Adrenal gland (tissue), 12 donors: ENCODE data around the gene EYA4. TPM values are rescaled to one million over a fixed set of nuclear protein-coding genes. Genes with fewer than 3 reads are reported as not detected.

ENCODE experiments used
- DNase-seq, 7 donors: peaks; one replicate each; pipeline ENCODE4 v3.0.0-alpha.2; 2019 to 2020
- H3K27ac ChIP-seq, 5 donors: fragments of 200-600 bp; sonication (generic) in 4 of 5; 1 replicate in 3 of 5; 2 replicates in 2 of 5; pipeline versions ENCODE4 v1.5.1 to v1.8.0; 2016 to 2020; ENCODE audit warnings: mild to moderate bottlenecking in 1 of 5
- H3K27me3 ChIP-seq: fragments of 200-600 bp; 2 replicates; pipeline ENCODE4 v1.8.0; 2021
- H3K36me3 ChIP-seq, 2 donors: fragments of 200-600 bp; replicated peaks in 1 of 2; 1 replicate in 1 of 2; 2 replicates in 1 of 2; pipeline versions ENCODE4 v1.5.1 to v1.8.0; 2018 to 2022
- H3K4me1 ChIP-seq, 2 donors: fragments of 200-600 bp; replicated peaks in 1 of 2; 1 replicate in 1 of 2; 2 replicates in 1 of 2; pipeline versions ENCODE4 v1.5.1 to v1.8.0; 2018 to 2021
- H3K4me3 ChIP-seq, 4 donors: fragments of 200-600 bp; sonication (generic) in 3 of 4; one replicate each; pipeline ENCODE4 v1.5.1; 2016 to 2018
- H3K9me3 ChIP-seq, 3 donors: fragments of 200-600 bp; sonication (generic) in 1 of 3; replicated peaks in 1 of 3; 1 replicate in 2 of 3; 2 replicates in 1 of 3; pipeline versions ENCODE4 v1.5.1 to v1.8.0; 2016 to 2021
- CTCF ChIP-seq, 6 experiments: fragments of 450-650 bp in 4 of 6; fragments of 200-600 bp in 2 of 6; sonication (generic) in 1 of 6; IDR thresholded peaks; 1 replicate in 5 of 6; 2 replicates in 1 of 6; pipeline versions ENCODE4 v1.5.1 to v1.8.0; 2016 to 2021; ENCODE audit warnings: antibody characterized with exemption in 6 of 6, mild to moderate bottlenecking in 2 of 6, moderate library complexity in 1 of 6
- POLR2A ChIP-seq, 2 donors: fragments of 450-650 bp; IDR thresholded peaks; one replicate each; pipeline ENCODE4 v1.6.1; 2017; ENCODE audit warnings: antibody characterized with exemption in 2 of 2, mild to moderate bottlenecking in 2 of 2, moderate library complexity in 1 of 2
- WGBS, 4 donors: extraction: QIAGEN DNeasy Blood & Tissue Kit in 2 of 4; methylation state at CpG; one replicate each; pipeline versions ENCODE4 v1.1.5 to v1.1.7; 2013 to 2017; 5-methylcytosine and 5-hydroxymethylcytosine counted together
- intact Hi-C, 2 donors: fragments of 100-400 bp; cut with DNase I; formaldehyde crosslinking; loops; one replicate each; pipeline versions ENCODE4 v1.14.1 to v1.15.0; 2022 to 2023
- polyA plus RNA-seq, 3 donors: library from polyadenylated mRNA; stranded (reverse); fragments of 200-250 nt in 2 of 3; fragments of 350-450 nt in 1 of 3; fragmentation: Illumina TruSeq in 1 of 3; extraction: RNeasy Lipid Tissue Mini Kit (QIAGEN cat#74804) in 1 of 3; gene quantifications; one replicate each; pipeline ENCODE4 v1.2.3, GENCODE V29; 2013 to 2014
- total RNA-seq, 9 donors: library from RNA; depleted of rRNA in 4 of 9; stranded (reverse); fragments of >200 nt in 4 of 9; fragments of 120-200 nt in 1 of 9; fragmentation: NEBNext Ultra II Directional in 1 of 9; extraction: Animal tissue kit (Norgen Biotek cat#: 25700) in 1 of 9; gene quantifications; one replicate each; pipeline versions ENCODE4 v1.1.0 to v1.2.4, GENCODE V29; 2013 to 2023
- donor health status: healthy with polysubstance abuse.
- donor health status: Bipolar disorder and iron deficiency.
- donor health status: DM: yes; HTN: yes; CAD: no.
- donor health status: DM: no; HTN: no; CAD: no.
- donor health status: DM: no; HTN: no; CAD: no.
- donor health status: DM: yes; HTN: yes; CAD: no.

EYA4 gene
- total and polyA plus RNA-seq, 12 donors: 0.17 to 6.3 (median 1.6) TPM

- Histone ChIP-seq H3K27ac (no peak overlapping the region), H3K36me3 (no peaks in the 10 kb centered on the region), H3K9me3 (no peaks in the 10 kb centered on the region), H3K4me3 (no peak overlapping the region), H3K4me1 (no peaks in the 10 kb centered on the region), H3K27me3 (no peaks in the 10 kb centered on the region)
- WGBS, 4 donors: 48 to 54% (median 51%) methylated on average over 4 of the region's 4 CpGs
- intact Hi-C loops: no loop called here
- no peak for TF ChIP-seq CTCF (IDR thresholded peaks at IDR 0.05)
- no peak for TF ChIP-seq POLR2A (IDR thresholded peaks at IDR 0.05)
- DNase-seq: no peak
Observed at GRCh38 chr6:133546098-133546497, 304.9 kb downstream of the EYA4 start.

- intact Hi-C loops: no loop called here
- Histone ChIP-seq H3K4me1 (no peaks in the 10 kb centered on the region), H3K27ac (no peak overlapping the region), H3K36me3 (no peaks in the 10 kb centered on the region), H3K27me3 (no peaks in the 10 kb centered on the region), H3K4me3 (no peak overlapping the region), H3K9me3 (no peaks in the 10 kb centered on the region)
- no peak for DNase-seq
- WGBS, 4 donors: 72 to 85% (median 77%) methylated on average over 1 of the region's 1 CpG
- TF ChIP-seq POLR2A (IDR thresholded peaks at IDR 0.05): no peak
- TF ChIP-seq CTCF (IDR thresholded peaks at IDR 0.05): no peak
Observed at GRCh38 chr6:133547136-133547535, 306.0 kb downstream of the EYA4 start.

- Histone ChIP-seq H3K4me1 (no peaks in the 10 kb centered on the region), H3K9me3 (no peaks in the 10 kb centered on the region), H3K27me3 (no peaks in the 10 kb centered on the region), H3K27ac (no peak overlapping the region), H3K4me3 (no peak overlapping the region), H3K36me3 (no peaks in the 10 kb centered on the region)
- WGBS, 4 donors: 73 to 79% (median 75%) methylated on average over 4 of the region's 4 CpGs
- intact Hi-C loops: no loop called here
- DNase-seq: no peak
- TF ChIP-seq POLR2A (IDR thresholded peaks at IDR 0.05) (no peak), CTCF (IDR thresholded peaks at IDR 0.05) (no peak)
Observed at GRCh38 chr6:133548423-133549159, 307.4 kb downstream of the EYA4 start.

GRCh38 chr6:133549371-133549801 lies 308.2 kb downstream of the EYA4 start:
- H3K9me3 ChIP-seq: no peaks in the 10 kb centered on the region
- TF ChIP-seq CTCF (IDR thresholded peaks at IDR 0.05) (no peak), POLR2A (IDR thresholded peaks at IDR 0.05) (no peak)
- no peaks in the 10 kb centered on the region for H3K4me1 ChIP-seq
- DNase-seq: no peak
- no peaks in the 10 kb centered on the region for H3K27me3 ChIP-seq
- intact Hi-C loops: no loop called here
- H3K27ac ChIP-seq: no peak overlapping the region
- no peak overlapping the region for H3K4me3 ChIP-seq
- WGBS, 4 donors: 63 to 68% (median 66%) methylated on average over 4 of the region's 4 CpGs
- H3K36me3 ChIP-seq: no peaks in the 10 kb centered on the region
